Lower lobe of right lung (tissue), 2 donors: ENCODE data around the gene CCDC8. TPM values are rescaled to one million over a fixed set of nuclear protein-coding genes. Genes with fewer than 3 reads are reported as not detected.
A peak's percentile ranks its signal among the peaks of the same experiment; 100 is the strongest.

Experiments
- ATAC-seq, 2 donors: fragments of 200-7000 bp; cut with Tn5 transposase; one replicate each; pipeline ENCODE4 v1.9.1; 2020 to 2022; ENCODE audit warnings: mild to moderate bottlenecking in 2 of 2, moderate library complexity in 2 of 2
- DNase-seq: peaks from one replicate; pipeline ENCODE4 v3.0.0-alpha.2; 2020
- H3K27ac ChIP-seq: fragments of 200-600 bp; one replicate; pipeline ENCODE4 v1.8.0; 2022
- H3K27me3 ChIP-seq: fragments of 200-600 bp; one replicate; pipeline ENCODE4 v1.8.0; 2022; ENCODE audit warnings: low read depth
- H3K36me3 ChIP-seq: fragments of 200-600 bp; one replicate; pipeline ENCODE4 v1.8.0; 2022; ENCODE audit warnings: mild to moderate bottlenecking
- H3K4me1 ChIP-seq: fragments of 200-600 bp; one replicate; pipeline ENCODE4 v1.8.0; 2022
- H3K4me3 ChIP-seq: fragments of 200-600 bp; one replicate; pipeline ENCODE4 v1.8.0; 2022; ENCODE audit warnings: mild to moderate bottlenecking
- H3K9me3 ChIP-seq: fragments of 200-600 bp; one replicate; pipeline ENCODE4 v1.8.0; 2022
- intact Hi-C: fragments of 100-400 bp; cut with DNase I; formaldehyde crosslinking; loops from one replicate; pipeline ENCODE4 v1.11.0; 2022
- total RNA-seq: library from RNA; stranded (reverse); fragmentation: NEBNext Ultra II Directional; extraction: Animal tissue kit (Norgen Biotek cat#: 25700); gene quantifications from one replicate; pipeline ENCODE4 v1.2.1, GENCODE V29; 2021
- TF ChIP-seq, protein P1 (sequence below): fragments of 200-600 bp; IDR thresholded peaks from one replicate; pipeline ENCODE4 v1.8.0; 2022; ENCODE audit warnings: antibody characterized with exemption, mild to moderate bottlenecking
- donor health status: DM: no; HTN: yes; CAD: no; lungs with severe emphysema.

The CCDC8 gene
- total RNA-seq, 1 donor from 2014 or later = 9.1 TPM

DNA sequence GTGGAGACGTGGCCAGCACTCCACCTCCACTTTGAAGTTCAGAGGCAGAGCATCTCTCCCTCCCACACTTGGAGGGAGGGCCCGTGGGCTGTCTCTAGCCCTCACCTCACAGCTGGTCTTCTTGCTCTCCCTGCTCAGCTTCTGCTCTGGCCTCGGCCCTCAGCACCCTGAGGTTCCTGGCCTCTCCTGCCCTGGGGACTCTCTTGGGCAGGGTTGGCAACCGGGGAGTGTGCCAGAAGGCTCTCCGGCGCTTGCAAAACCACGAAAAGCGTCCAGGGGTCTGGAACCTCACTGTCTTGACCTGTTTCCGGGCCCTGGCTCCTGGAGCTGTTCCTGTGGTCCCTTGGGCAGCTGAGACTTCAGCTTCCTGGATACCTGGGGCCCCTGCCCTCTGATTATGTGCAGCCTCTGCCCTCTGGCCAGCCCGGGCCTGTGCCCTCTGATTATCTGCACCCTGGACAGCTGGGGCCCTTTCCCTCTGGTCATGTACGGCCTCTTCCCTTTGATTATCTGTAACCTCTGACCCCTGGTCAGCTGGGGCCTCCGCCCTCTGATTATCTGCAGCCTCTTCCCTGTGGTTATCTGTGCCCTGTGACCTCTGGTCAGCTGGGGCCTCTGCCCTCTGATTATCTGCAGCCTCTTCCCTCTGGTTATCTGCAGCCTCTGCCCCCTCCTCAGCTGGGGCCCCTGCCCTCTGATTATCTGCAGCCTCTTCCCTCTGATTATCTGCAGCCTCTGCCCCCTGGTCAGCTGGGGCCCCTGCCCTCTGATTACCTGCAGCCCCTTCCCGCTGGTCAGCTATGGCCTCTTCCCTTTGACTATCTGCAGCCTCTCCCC, 2.1 kb downstream of the CCDC8 start:
- ATAC-seq = no peak
- DNase-seq = peak; percentile 24
- peaks cover 81% of the 10 kb centered on the region for H3K27me3 ChIP-seq
- intact Hi-C loops = no loop called here
- TF ChIP-seq, protein P1, sequence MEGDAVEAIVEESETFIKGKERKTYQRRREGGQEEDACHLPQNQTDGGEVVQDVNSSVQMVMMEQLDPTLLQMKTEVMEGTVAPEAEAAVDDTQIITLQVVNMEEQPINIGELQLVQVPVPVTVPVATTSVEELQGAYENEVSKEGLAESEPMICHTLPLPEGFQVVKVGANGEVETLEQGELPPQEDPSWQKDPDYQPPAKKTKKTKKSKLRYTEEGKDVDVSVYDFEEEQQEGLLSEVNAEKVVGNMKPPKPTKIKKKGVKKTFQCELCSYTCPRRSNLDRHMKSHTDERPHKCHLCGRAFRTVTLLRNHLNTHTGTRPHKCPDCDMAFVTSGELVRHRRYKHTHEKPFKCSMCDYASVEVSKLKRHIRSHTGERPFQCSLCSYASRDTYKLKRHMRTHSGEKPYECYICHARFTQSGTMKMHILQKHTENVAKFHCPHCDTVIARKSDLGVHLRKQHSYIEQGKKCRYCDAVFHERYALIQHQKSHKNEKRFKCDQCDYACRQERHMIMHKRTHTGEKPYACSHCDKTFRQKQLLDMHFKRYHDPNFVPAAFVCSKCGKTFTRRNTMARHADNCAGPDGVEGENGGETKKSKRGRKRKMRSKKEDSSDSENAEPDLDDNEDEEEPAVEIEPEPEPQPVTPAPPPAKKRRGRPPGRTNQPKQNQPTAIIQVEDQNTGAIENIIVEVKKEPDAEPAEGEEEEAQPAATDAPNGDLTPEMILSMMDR = no peak
- no peaks in the 10 kb centered on the region for H3K9me3 ChIP-seq
- no peak overlapping the region for H3K27ac ChIP-seq
- H3K36me3 ChIP-seq = no peaks in the 10 kb centered on the region
- peak overlapping the region; percentile 60 for H3K4me3 ChIP-seq
- peaks cover 17% of the 10 kb centered on the region for H3K4me1 ChIP-seq

DNA sequence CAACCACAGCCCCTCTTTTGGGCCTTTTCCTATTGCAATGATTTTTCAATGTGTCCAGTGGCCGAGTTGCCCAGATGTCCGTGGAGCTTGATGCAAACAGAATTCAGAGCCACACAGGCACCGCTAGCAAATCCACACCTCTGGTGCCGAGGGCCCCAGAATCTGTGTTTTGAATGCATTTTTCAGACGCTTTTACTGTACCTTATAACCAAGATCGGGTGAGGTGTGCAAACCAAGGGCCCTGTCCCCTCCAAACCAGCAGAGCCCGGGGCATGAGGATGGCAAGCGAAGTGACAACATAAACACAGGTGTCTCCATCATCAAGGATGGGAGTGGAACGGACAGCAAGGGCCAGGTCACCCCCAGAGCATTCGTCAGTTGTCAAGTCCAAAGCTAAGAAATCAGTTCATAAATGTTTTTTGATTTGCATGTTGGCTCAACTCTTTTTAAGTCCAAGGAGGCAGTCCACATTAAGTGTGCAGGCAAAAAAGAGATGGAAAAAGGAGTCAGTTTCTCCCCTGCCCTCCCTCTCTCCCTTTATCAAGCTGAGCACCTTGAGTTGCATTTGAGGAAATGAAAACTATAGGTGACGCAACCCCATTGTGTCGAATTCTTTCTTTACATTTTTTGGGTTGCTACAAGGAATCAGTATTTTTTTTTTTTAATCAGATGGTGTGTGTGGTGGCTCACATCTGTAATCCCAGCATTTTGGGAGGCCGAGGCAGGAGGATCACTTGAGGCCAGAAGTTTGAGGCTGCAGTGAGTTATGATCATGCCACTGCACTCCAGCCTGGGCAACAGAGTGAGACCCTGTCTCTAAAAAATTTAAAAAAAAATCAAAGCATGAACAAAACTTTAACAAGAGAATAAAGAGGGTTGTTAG, 2.9 kb downstream of the CCDC8 start:
- no peaks in the 10 kb centered on the region for H3K36me3 ChIP-seq
- H3K27ac ChIP-seq = no peak overlapping the region
- intact Hi-C loops = no loop called here
- no peaks in the 10 kb centered on the region for H3K9me3 ChIP-seq
- peaks cover 11% of the 10 kb centered on the region for H3K4me1 ChIP-seq
- peak overlapping the region; percentile 60 for H3K4me3 ChIP-seq
- DNase-seq (peak; percentile 14), ATAC-seq (no peak)
- peaks cover 81% of the 10 kb centered on the region for H3K27me3 ChIP-seq
- TF ChIP-seq, protein P1 = no peak

DNA sequence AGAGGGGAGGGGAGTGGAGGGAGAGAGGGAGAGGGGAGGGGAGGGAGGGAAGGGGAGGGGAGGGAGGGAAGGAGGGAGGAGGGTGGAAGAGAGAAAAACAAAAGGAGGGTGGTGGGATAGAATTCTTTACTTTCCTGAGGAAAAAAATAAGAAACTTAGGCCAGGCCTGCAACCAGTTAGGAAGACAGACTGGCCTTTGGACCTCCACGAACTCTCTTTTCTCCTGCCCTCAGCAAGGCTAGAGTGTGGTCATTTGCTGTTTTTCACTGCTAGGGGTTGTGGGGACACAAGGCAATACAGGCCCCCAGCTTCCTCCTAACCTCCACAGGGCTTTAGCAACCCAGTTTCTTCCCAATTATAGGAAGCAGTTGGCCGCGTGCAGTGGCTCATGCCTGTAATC, 4.2 kb downstream of the CCDC8 start:
- DNase-seq (peak; percentile 18), ATAC-seq (no peak)
- H3K27ac ChIP-seq = no peak overlapping the region
- H3K4me1 ChIP-seq = peaks cover 21% of the 10 kb centered on the region
- no peak overlapping the region for H3K4me3 ChIP-seq
- H3K27me3 ChIP-seq = peaks cover 83% of the 10 kb centered on the region
- no peaks in the 10 kb centered on the region for H3K36me3 ChIP-seq
- no peaks in the 10 kb centered on the region for H3K9me3 ChIP-seq
- TF ChIP-seq, protein P1 = no peak
- intact Hi-C loops = loop anchor here (10.0 kb wide), 1 partner anchor 76 kb away; no protein-coding TSS in a partner anchor

DNA sequence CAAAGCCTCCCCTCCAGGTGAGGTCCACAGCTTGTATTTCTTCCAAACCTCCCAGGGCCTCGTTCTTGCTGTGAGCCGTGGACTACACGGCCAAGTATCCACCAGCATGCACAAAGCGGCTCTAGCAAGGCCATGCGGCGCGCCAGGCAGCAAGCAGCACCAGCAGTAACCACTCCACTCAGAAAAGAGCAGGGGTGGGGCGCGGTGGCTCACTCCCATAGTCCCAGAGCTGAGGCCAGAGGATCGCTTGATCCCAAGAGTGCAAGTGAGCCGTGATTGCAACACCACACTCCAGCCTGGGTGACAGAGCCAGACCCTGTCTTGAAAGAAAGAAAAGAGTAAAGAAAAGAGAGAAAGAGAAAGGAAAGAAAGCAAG, 4.7 kb downstream of the CCDC8 start:
- DNase-seq (peak; percentile 88), ATAC-seq (peak; percentile 72 to 79)
- intact Hi-C loops = loop anchor here (10.0 kb wide), 1 partner anchor 76 kb away; no protein-coding TSS in a partner anchor
- TF ChIP-seq, protein P1 = no peak
- H3K27me3 ChIP-seq = peaks cover 79% of the 10 kb centered on the region
- H3K36me3 ChIP-seq = no peaks in the 10 kb centered on the region
- H3K4me1 ChIP-seq = peaks cover 23% of the 10 kb centered on the region
- H3K27ac ChIP-seq = peak overlapping the region; percentile 31
- no peaks in the 10 kb centered on the region for H3K9me3 ChIP-seq
- no peak overlapping the region for H3K4me3 ChIP-seq

DNA sequence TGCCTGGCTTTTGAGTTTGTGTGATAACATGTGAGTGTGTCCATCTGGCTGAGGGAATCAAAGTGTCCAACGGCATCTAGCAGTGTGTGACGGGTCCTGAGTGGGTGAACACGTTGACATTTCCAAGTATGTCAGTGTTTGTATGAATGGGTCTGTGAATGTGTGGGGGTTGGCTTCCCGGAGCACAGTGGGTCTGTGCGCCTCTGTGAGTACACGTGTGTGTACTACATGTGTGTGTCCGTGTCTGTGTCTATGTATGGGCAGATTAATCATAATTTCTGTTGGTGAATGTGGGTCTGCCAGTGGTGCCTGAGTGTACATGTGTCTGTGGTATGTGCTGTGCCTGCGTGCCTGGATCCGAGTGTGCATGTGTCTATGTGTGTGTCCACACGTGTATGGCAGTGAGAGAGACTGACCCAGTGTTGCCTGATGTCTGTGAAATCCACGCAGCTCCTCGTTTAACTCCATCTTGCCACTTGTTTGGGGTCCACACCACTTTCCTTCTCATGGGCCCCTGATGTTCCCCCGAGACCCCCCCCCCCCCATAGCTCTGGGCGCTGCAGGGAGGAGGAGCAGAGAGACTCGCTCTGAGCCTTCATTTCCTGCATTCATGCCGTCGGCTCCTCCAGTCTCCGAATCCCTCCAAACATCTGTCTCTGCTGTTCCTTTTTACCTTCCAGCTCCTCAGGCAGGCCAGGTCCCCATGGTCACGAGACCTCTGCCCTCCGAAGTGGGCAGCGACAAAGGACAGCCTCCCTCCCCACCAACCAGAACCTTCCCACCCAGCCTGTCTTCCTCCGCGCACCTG, 5.3 kb downstream of the CCDC8 start:
- intact Hi-C loops = loop anchor here (10.0 kb wide), 1 partner anchor 77 kb away; no protein-coding TSS in a partner anchor
- DNase-seq = peak; percentile 13
- Histone ChIP-seq H3K4me1 (peaks cover 22% of the 10 kb centered on the region), H3K27ac (peak overlapping the region; percentile 31), H3K36me3 (no peaks in the 10 kb centered on the region), H3K27me3 (peaks cover 73% of the 10 kb centered on the region), H3K4me3 (no peak overlapping the region), H3K9me3 (no peaks in the 10 kb centered on the region)
- TF ChIP-seq, protein P1 = no peak
- no peak for ATAC-seq
